Amniotic stem cell (primary cell): Measurements from ENCODE around the gene DRAM2.
A peak's percentile ranks its signal among the peaks of the same experiment; 100 is the strongest.
"Not testable (repeated sequence)": the region's sequence is repeated elsewhere in the genome, so short reads cannot be mapped to it uniquely, and the experiment has no call there.

Experiments used
- DNase-seq: peaks from one replicate; lab custom pipeline; 2025; lab: John Stamatoyannopoulos, UW

The DRAM2 gene

GRCh38 chr1:111142356-111142975, 2.6 kb upstream of the DRAM2 start:
- no peak for DNase-seq

GRCh38 chr1:111141245-111142220, 1.6 kb upstream of the DRAM2 start:
- DNase-seq: no peak

- peak; percentile 40 for DNase-seq
These were observed 731 bp upstream of the DRAM2 start for GRCh38 chr1:111140680-111140967.

- DNase-seq: no peak
These were observed 453 bp downstream of the DRAM2 start for GRCh38 chr1:111139324-111139955.

- DNase-seq: no peak
These were observed 6.0 kb downstream of the DRAM2 start for GRCh38 chr1:111133866-111134265.

GRCh38 chr1:111131693-111132092, 8.2 kb downstream of the DRAM2 start:
- DNase-seq: no peak

GRCh38 chr1:111129376-111129775, 10.5 kb downstream of the DRAM2 start:
- no peak for DNase-seq

- DNase-seq: no peak
These were observed 11.8 kb downstream of the DRAM2 start for GRCh38 chr1:111127923-111128643.

- no peak for DNase-seq
These were observed 13.5 kb downstream of the DRAM2 start for GRCh38 chr1:111126354-111126753.

GRCh38 chr1:111116496-111116895, 23.4 kb downstream of the DRAM2 start:
- no peak for DNase-seq

GRCh38 chr1:111110197-111110899, 29.5 kb downstream of the DRAM2 start:
- DNase-seq: no peak

GRCh38 chr1:111104981-111105380, 34.9 kb downstream of the DRAM2 start:
- DNase-seq: no peak

GRCh38 chr1:111101854-111102642, 37.8 kb downstream of the DRAM2 start:
- no peak for DNase-seq

- DNase-seq: no peak
These were observed 40.6 kb downstream of the DRAM2 start for GRCh38 chr1:111099289-111099688.

- no peak for DNase-seq
These were observed 42.4 kb downstream of the DRAM2 start for GRCh38 chr1:111097356-111098099.

GRCh38 chr1:111095421-111095820, 44.5 kb downstream of the DRAM2 start:
- not testable (repeated sequence) for DNase-seq

- no peak for DNase-seq
These were observed 50.3 kb downstream of the DRAM2 start for GRCh38 chr1:111089638-111090037.

GRCh38 chr1:111085676-111086075, 54.2 kb downstream of the DRAM2 start:
- no peak for DNase-seq

GRCh38 chr1:111084999-111085398, 54.9 kb downstream of the DRAM2 start:
- no peak for DNase-seq
